ENCODE results near the gene SMYD1. TPM values are rescaled to one million over a fixed set of nuclear protein-coding genes. Genes with fewer than 3 reads are reported as not detected.

The SMYD1 gene
- total RNA-seq, 4 donors from 2014 or later: 4.2 to 26.1 (median 14.9) TPM

DNA sequence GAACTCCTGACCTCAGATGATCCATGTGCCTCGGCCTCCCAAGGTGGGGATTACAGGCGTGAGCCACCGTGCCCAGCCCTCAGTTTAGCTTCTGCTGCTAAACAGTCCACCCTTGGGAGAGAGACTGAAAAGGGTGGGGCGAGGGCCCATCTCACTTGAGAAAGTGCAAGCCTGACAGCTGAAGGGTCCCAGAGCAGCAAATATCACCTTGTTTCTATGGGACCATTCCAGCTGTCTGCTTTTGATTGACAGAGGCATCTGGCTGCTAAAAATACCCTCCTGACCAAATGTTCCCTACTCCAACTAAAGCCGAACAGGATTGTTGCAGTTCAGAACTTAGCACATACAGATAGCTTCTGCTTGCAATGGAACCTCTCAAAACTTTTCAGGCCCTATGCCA, 436 bp upstream of the SMYD1 start:
- WGBS: 53% methylated on average over 2 of the region's 5 CpGs
- intact Hi-C loops (cut with DNase I): no loop called here
- no peaks in the 10 kb centered on the region for H3K9me3 ChIP-seq
- H3K36me3 ChIP-seq: no peaks in the 10 kb centered on the region
- H3K4me3 ChIP-seq: peak overlapping the region; percentile 7 to 41 (median 38)
- DNase-seq (ENCODE audit: extremely low spot score): peak; percentile 66
- peak overlapping the region in 3 of 4 donors; percentile 31 to 72 (median 39) for H3K27ac ChIP-seq (replicated peaks in 1 of 4)
- TF ChIP-seq, protein P1, sequence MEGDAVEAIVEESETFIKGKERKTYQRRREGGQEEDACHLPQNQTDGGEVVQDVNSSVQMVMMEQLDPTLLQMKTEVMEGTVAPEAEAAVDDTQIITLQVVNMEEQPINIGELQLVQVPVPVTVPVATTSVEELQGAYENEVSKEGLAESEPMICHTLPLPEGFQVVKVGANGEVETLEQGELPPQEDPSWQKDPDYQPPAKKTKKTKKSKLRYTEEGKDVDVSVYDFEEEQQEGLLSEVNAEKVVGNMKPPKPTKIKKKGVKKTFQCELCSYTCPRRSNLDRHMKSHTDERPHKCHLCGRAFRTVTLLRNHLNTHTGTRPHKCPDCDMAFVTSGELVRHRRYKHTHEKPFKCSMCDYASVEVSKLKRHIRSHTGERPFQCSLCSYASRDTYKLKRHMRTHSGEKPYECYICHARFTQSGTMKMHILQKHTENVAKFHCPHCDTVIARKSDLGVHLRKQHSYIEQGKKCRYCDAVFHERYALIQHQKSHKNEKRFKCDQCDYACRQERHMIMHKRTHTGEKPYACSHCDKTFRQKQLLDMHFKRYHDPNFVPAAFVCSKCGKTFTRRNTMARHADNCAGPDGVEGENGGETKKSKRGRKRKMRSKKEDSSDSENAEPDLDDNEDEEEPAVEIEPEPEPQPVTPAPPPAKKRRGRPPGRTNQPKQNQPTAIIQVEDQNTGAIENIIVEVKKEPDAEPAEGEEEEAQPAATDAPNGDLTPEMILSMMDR (IDR thresholded peaks at IDR 0.05): no peak
- H3K27me3 ChIP-seq: peaks cover 0 to 8% (median 0%) of the 10 kb centered on the region in 4 donors
- peaks cover 0 to 4% (median 0%) of the 10 kb centered on the region in 4 donors for H3K4me1 ChIP-seq

- H3K27me3 ChIP-seq: peaks cover 0 to 8% (median 0%) of the 10 kb centered on the region in 4 donors
- peak; percentile 26 for DNase-seq (ENCODE audit: extremely low spot score)
- no peaks in the 10 kb centered on the region for H3K36me3 ChIP-seq
- no peaks in the 10 kb centered on the region for H3K9me3 ChIP-seq
- intact Hi-C loops (cut with DNase I): no loop called here
- H3K27ac ChIP-seq (replicated peaks in 1 of 4): peak overlapping the region in 3 of 4 donors; percentile 31 to 72 (median 39)
- WGBS: 61% methylated on average over 2 of the region's 2 CpGs
- H3K4me1 ChIP-seq: peaks cover 0 to 4% (median 0%) of the 10 kb centered on the region in 4 donors
- TF ChIP-seq, protein P1 (IDR thresholded peaks at IDR 0.05): no peak
- TF ChIP-seq POLR2A (IDR thresholded peaks at IDR 0.05; ENCODE audit: low read depth) (no peak), POLR2AphosphoS5 (IDR thresholded peaks at IDR 0.05) (no peak), EP300 (IDR thresholded peaks at IDR 0.05) (no peak)
- H3K4me3 ChIP-seq: peak overlapping the region; percentile 7 to 41 (median 38)
These were observed 419 bp downstream of the SMYD1 start for GRCh38 chr2:88068044-88068443.

GRCh38 chr2:88069117-88069516, 1.5 kb downstream of the SMYD1 start:
- H3K4me3 ChIP-seq: peak overlapping the region in 2 of 4 donors; percentile 13 to 41
- DNase-seq (ENCODE audit: extremely low spot score): peak; percentile 50

GRCh38 chr2:88070055-88070454, 2.4 kb downstream of the SMYD1 start:
- Histone ChIP-seq H3K27me3 (peaks cover 0 to 8% (median 0%) of the 10 kb centered on the region in 4 donors), H3K27ac (replicated peaks in 1 of 4) (no peak overlapping the region), H3K36me3 (no peaks in the 10 kb centered on the region), H3K4me3 (no peak overlapping the region), H3K4me1 (peaks cover 0 to 4% (median 0%) of the 10 kb centered on the region in 4 donors), H3K9me3 (no peaks in the 10 kb centered on the region)
- no peak for DNase-seq (ENCODE audit: extremely low spot score)
- intact Hi-C loops (cut with DNase I): no loop called here
- TF ChIP-seq, protein P1 (IDR thresholded peaks at IDR 0.05): no peak
- TF ChIP-seq POLR2A (IDR thresholded peaks at IDR 0.05; ENCODE audit: low read depth): no peak
- no peak for TF ChIP-seq EP300 (IDR thresholded peaks at IDR 0.05)
- no peak for TF ChIP-seq POLR2AphosphoS5 (IDR thresholded peaks at IDR 0.05)
- 69% methylated on average over 1 of the region's 1 CpG for WGBS

More at GRCh38 chr2:88069117-88069516, 1.5 kb downstream of the SMYD1 start:
- TF ChIP-seq POLR2AphosphoS5 (IDR thresholded peaks at IDR 0.05) (no peak), POLR2A (IDR thresholded peaks at IDR 0.05; ENCODE audit: low read depth) (no peak), EP300 (IDR thresholded peaks at IDR 0.05) (no peak)
- TF ChIP-seq, protein P1 (IDR thresholded peaks at IDR 0.05): no peak
- peak overlapping the region in 2 of 4 donors; percentile 32 to 72 for H3K27ac ChIP-seq (replicated peaks in 1 of 4)
- H3K27me3 ChIP-seq: peaks cover 0 to 8% (median 0%) of the 10 kb centered on the region in 4 donors
- no peaks in the 10 kb centered on the region for H3K36me3 ChIP-seq
- H3K4me1 ChIP-seq: peaks cover 0 to 4% (median 0%) of the 10 kb centered on the region in 4 donors
- intact Hi-C loops (cut with DNase I): no loop called here
- H3K9me3 ChIP-seq: no peaks in the 10 kb centered on the region

DNA sequence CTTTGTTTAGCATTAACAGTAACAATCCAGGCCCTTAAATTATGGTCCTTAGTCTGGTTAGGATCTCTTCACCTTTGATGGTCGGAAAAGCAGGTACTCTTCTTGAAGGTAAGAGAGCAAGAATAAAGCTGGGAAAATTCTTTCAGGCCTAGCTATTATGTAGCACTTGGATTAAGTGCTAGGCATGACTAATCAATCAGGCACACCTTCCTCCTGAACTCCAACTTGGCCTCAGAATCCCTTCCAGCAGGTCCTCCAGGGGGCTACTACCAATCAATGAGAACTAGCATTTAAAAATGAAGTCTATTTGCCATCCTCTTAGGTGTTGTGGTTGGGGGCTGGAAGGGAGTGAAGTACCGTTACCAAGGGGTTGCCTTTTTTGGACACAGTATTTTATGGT, 3.7 kb downstream of the SMYD1 start:
- Histone ChIP-seq H3K4me3 (no peak overlapping the region), H3K4me1 (peaks cover 0 to 4% (median 0%) of the 10 kb centered on the region in 4 donors), H3K36me3 (no peaks in the 10 kb centered on the region), H3K27ac (replicated peaks in 1 of 4) (no peak overlapping the region), H3K9me3 (no peaks in the 10 kb centered on the region), H3K27me3 (peaks cover 0 to 8% (median 0%) of the 10 kb centered on the region in 4 donors)
- TF ChIP-seq POLR2AphosphoS5 (IDR thresholded peaks at IDR 0.05) (no peak), EP300 (IDR thresholded peaks at IDR 0.05) (no peak), POLR2A (IDR thresholded peaks at IDR 0.05; ENCODE audit: low read depth) (no peak)
- TF ChIP-seq, protein P1 (IDR thresholded peaks at IDR 0.05): no peak
- no peak for DNase-seq (ENCODE audit: extremely low spot score)
- intact Hi-C loops (cut with DNase I): no loop called here
- WGBS: 94% methylated on average over 2 of the region's 2 CpGs

Measured in esophagus muscularis mucosa (tissue), 4 donors.